Heart left ventricle (tissue), 16 donors: ENCODE data around the gene HARBI1. TPM values are rescaled to one million over a fixed set of nuclear protein-coding genes. Genes with fewer than 3 reads are reported as not detected.
A peak's percentile ranks its signal among the peaks of the same experiment; 100 is the strongest.

Source experiments
- ATAC-seq, 4 donors: fragments of 200-7000 bp; cut with Tn5 transposase; one replicate each; pipeline ENCODE4 v1.9.1; 2020 to 2022; ENCODE audit warnings: moderate library complexity in 4 of 4, mild to moderate bottlenecking in 3 of 4, moderate number of reproducible peaks in 1 of 4
- DNase-seq, 5 donors: peaks; one replicate each; pipeline ENCODE4 v3.0.0-alpha.2; 2020
- H3K27ac ChIP-seq, 12 donors: fragments of 200-600 bp; sonication (generic) in 4 of 12; one replicate each; pipeline versions ENCODE4 v1.5.0 to v1.8.0; 2016 to 2022; ENCODE audit warnings: mild to moderate bottlenecking in 2 of 12
- H3K27me3 ChIP-seq, 9 donors: fragments of 200-600 bp; sonication (generic) in 2 of 9; one replicate each; pipeline versions ENCODE4 v1.5.1 to v1.8.0; 2016 to 2022; ENCODE audit warnings: mild to moderate bottlenecking in 3 of 9
- H3K36me3 ChIP-seq, 9 donors: fragments of 200-600 bp; sonication (generic) in 2 of 9; one replicate each; pipeline versions ENCODE4 v1.5.0 to v1.8.0; 2018 to 2022; ENCODE audit warnings: mild to moderate bottlenecking in 2 of 9
- H3K4me1 ChIP-seq, 12 donors: fragments of 200-600 bp; sonication (generic) in 4 of 12; one replicate each; pipeline versions ENCODE4 v1.5.0 to v1.8.0; 2016 to 2022; ENCODE audit warnings: mild to moderate bottlenecking in 3 of 12
- H3K4me3 ChIP-seq, 12 donors: fragments of 200-600 bp; sonication (generic) in 4 of 12; one replicate each; pipeline versions ENCODE4 v1.5.0 to v1.8.0; 2017 to 2022; ENCODE audit warnings: mild to moderate bottlenecking in 9 of 12, moderate library complexity in 4 of 12
- H3K9me3 ChIP-seq, 12 donors: fragments of 200-600 bp; sonication (generic) in 4 of 12; one replicate each; pipeline versions ENCODE4 v1.5.0 to v1.8.0; 2016 to 2022; ENCODE audit warnings: mild to moderate bottlenecking in 1 of 12
- CTCF ChIP-seq, 12 donors: fragments of 200-600 bp; sonication (generic) in 4 of 12; IDR thresholded peaks; one replicate each; pipeline versions ENCODE4 v1.5.0 to v1.8.0; 2018 to 2022; ENCODE audit warnings: antibody characterized with exemption in 12 of 12, mild to moderate bottlenecking in 5 of 12
- POLR2A ChIP-seq, 2 donors: fragments of 450-650 bp; IDR thresholded peaks; one replicate each; pipeline ENCODE4 v1.6.1; 2017; ENCODE audit warnings: antibody characterized with exemption in 2 of 2, mild to moderate bottlenecking in 2 of 2, moderate library complexity in 2 of 2
- WGBS, 4 donors: extraction: QIAGEN DNeasy Blood & Tissue Kit in 2 of 4; methylation state at CpG; one replicate each; pipeline versions ENCODE4 v1.1.5 to v1.1.7; 2013 to 2018; 5-methylcytosine and 5-hydroxymethylcytosine counted together
- intact Hi-C, 10 donors: fragments of 100-400 bp; cut with DNase I; formaldehyde crosslinking; loops; one replicate each; pipeline versions ENCODE4 v1.11.1 to v1.14.2; 2022
- polyA plus RNA-seq, 2 donors: library from polyadenylated mRNA; stranded (reverse); fragments of 200-250 nt; gene quantifications; one replicate each; pipeline ENCODE4 v1.2.3, GENCODE V29; 2013
- total RNA-seq, 9 donors: library from RNA; depleted of rRNA in 2 of 9; stranded (reverse); fragments of >200 nt in 2 of 9; fragmentation: NEBNext Ultra II Directional in 3 of 9; extraction: Animal tissue kit (Norgen Biotek cat#: 25700) in 3 of 9; gene quantifications; one replicate each; pipeline versions ENCODE4 v1.1.0 to v1.2.4, GENCODE V29; 2016 to 2023
- donor health status: ischemic (EF 13 %, LVEDD 7.1; RV severe dilation, severe dysfunction).
- donor health status: healthy with polysubstance abuse.
- donor health status: DM: no; HTN: yes; CAD: no.
- donor health status: DM: no; HTN: no; CAD: no.
- donor health status: ischemic (EF 25% LVEDD 6.9; RV normal size, moderate dysfunction).
- donor health status: ischemic (EF 25% LVEDD 5.7; RV mildly dilated, moderate dysfunction).
- donor health status: healthy.
- donor health status: DM: yes; HTN: yes; CAD: no.
- donor health status: ischemic (EF 35%, LVEDD 5.7; RV mildly dilated, moderate dysfunction).
- donor health status: nonischemic (EF 11% LVEDD 7.7; RV severe dilation, severe dysfunction).
- donor health status: DM: yes; HTN: yes; CAD: no.
- donor health status: PGD.
- donor health status: ischemic (EF 29% LVEDD 5.4; RV normal size, mild dysfunction).
- donor health status: nonischemic (EF 23%, LVEDD 6.1; RV moderate dilation, normal function).

The HARBI1 gene
- total and polyA plus RNA-seq, 11 donors: 2.1 to 4.5 (median 3.5) TPM

DNA sequence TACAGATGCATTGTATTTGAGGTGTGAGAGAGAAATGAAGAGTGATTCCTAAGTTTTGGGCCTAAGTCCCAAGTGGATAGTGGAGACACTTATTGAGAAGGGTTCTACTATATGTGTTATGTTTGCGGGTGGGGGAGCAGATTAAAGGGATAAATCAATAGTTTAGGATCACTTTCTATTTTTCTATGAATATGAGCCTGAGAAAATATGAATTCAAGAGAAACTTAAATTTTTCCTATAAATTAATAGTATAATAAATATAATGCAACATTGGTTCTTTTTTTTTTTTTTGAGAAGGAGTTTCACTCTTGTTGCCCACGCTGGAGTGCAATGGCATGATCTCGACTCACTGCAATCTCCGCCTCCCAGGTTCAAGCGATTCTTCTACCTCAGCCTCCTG lies 54.5 kb downstream of the HARBI1 start:
- DNase-seq (no peak), ATAC-seq (no peak)
- WGBS, 4 donors: 96 to 99% (median 98%) methylated on average over 5 of the region's 5 CpGs
- TF ChIP-seq POLR2A (IDR thresholded peaks at IDR 0.05) (no peak), CTCF (IDR thresholded peaks at IDR 0.05) (no peak)
- H3K36me3 ChIP-seq: no peaks in the 10 kb centered on the region
- no peaks in the 10 kb centered on the region for H3K27me3 ChIP-seq
- intact Hi-C loops: no loop called here
- no peak overlapping the region for H3K4me3 ChIP-seq
- no peak overlapping the region for H3K27ac ChIP-seq
- H3K9me3 ChIP-seq: no peaks in the 10 kb centered on the region
- H3K4me1 ChIP-seq: peaks cover 0 to 38% (median 18%) of the 10 kb centered on the region in 12 donors

DNA sequence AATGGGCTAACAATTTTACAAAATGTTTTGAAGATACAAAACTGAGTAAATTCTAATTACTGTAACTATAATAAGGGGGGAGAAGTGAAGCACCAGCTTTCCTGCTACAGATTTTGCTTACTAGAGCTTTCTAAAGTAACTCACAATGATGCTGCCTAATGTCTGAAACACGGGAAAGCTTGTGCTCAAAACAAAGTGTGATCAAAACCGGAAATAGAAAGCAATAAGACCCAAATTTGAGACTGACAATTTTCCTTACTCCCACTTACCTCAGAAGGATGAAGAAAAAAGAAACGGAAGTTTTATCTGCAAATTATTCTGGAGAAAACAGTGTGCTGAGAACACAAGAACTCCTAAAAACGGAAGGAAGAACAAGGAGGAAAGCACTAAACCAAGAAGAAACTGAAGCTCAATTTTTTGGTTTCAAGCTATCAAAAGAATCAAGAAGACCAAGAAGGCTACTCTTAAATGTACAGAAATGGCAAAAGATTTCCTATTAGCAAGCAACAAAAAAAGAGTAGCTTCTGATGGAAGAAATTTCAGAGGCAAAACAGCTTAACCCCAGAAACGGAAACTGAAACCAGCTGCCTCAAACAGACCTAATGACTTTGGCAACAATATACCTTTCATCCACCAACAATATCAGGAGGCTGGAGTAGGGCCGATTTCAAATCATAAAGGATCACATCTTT lies 56.6 kb downstream of the HARBI1 start:
- DNase-seq: no peak
- TF ChIP-seq CTCF (IDR thresholded peaks at IDR 0.05) (no peak), POLR2A (IDR thresholded peaks at IDR 0.05) (no peak)
- peak overlapping the region in 10 of 12 donors; percentile 20 to 59 (median 40) for H3K4me3 ChIP-seq
- intact Hi-C loops: no loop called here
- peak in 2 of 4 donors; percentile 60 to 61 for ATAC-seq
- H3K4me1 ChIP-seq: peaks cover 0 to 47% (median 22%) of the 10 kb centered on the region in 12 donors
- WGBS, 4 donors: 12 to 19% (median 15%) methylated on average over 6 of the region's 6 CpGs
- no peaks in the 10 kb centered on the region for H3K27me3 ChIP-seq
- peak overlapping the region; percentile 20 to 86 (median 63) for H3K27ac ChIP-seq
- H3K9me3 ChIP-seq: no peaks in the 10 kb centered on the region
- H3K36me3 ChIP-seq: no peaks in the 10 kb centered on the region

- Histone ChIP-seq H3K36me3 (no peaks in the 10 kb centered on the region), H3K9me3 (no peaks in the 10 kb centered on the region), H3K4me1 (peaks cover under 1 to 53% (median 29%) of the 10 kb centered on the region in 12 donors), H3K27me3 (no peaks in the 10 kb centered on the region), H3K4me3 (peak overlapping the region in 7 of 12 donors; percentile 35 to 59 (median 49)), H3K27ac (peak overlapping the region in 7 of 12 donors; percentile 56 to 86 (median 62))
- ATAC-seq: no peak
- WGBS, 4 donors: 53 to 62% (median 55%) methylated on average over 1 of the region's 1 CpG
- intact Hi-C loops: no loop called here
- no peak for DNase-seq
- TF ChIP-seq POLR2A (IDR thresholded peaks at IDR 0.05) (no peak), CTCF (IDR thresholded peaks at IDR 0.05) (no peak)
These were observed 57.2 kb downstream of the HARBI1 start for GRCh38 chr11:46559815-46560214.

GRCh38 chr11:46557684-46558151 lies 59.3 kb downstream of the HARBI1 start:
- 66 to 73% (median 70%) methylated on average over 7 of the region's 7 CpGs for WGBS, 4 donors
- no peaks in the 10 kb centered on the region for H3K36me3 ChIP-seq
- ATAC-seq (peak in 1 of 4 donors; percentile 24), DNase-seq (no peak)
- no peak overlapping the region for H3K27ac ChIP-seq
- TF ChIP-seq CTCF (IDR thresholded peaks at IDR 0.05) (no peak), POLR2A (IDR thresholded peaks at IDR 0.05) (no peak)
- intact Hi-C loops: no loop called here
- H3K9me3 ChIP-seq: no peaks in the 10 kb centered on the region
- no peak overlapping the region for H3K4me3 ChIP-seq
- H3K4me1 ChIP-seq: peaks cover 11 to 73% (median 46%) of the 10 kb centered on the region in 12 donors
- H3K27me3 ChIP-seq: no peaks in the 10 kb centered on the region
